HG03457 (cell line): Measurements from ENCODE around the gene LRP8.

Source experiments
- ATAC-seq: cut with Tn5 transposase; IDR thresholded peaks from one replicate; pipeline ENCODE4 v1.9.1; 2021; ENCODE audit warnings: moderate number of reproducible peaks; ENCODE audit not compliant: unreplicated experiment

Gene LRP8

DNA sequence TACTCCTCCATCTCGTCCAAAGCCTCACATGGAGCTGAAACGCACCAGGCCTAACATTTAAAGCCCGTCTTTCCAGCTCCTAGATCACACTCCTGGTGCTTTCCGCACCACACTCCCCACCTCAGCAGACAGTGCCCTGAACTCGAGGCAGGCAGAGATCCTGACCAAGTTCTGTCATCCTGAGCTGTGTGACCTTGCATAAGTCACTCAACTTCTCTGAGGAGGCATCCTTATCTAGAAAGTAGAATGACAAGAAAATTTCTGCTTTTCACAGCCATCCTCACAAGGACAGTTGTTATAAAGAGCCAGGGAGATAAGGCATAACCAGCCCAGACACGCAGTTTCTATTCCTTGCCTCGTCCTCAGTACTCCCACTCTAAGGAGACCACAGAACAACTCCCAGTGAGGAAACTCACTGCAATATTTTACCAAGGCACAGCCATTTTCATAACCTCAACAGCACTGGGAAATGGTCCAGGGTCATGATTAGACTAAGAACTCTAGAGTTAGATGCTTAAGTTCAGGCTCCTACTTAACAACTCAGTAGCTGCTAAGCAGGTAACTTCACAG, 3.1 kb downstream of the LRP8 start:
- ATAC-seq, result no peak

DNA sequence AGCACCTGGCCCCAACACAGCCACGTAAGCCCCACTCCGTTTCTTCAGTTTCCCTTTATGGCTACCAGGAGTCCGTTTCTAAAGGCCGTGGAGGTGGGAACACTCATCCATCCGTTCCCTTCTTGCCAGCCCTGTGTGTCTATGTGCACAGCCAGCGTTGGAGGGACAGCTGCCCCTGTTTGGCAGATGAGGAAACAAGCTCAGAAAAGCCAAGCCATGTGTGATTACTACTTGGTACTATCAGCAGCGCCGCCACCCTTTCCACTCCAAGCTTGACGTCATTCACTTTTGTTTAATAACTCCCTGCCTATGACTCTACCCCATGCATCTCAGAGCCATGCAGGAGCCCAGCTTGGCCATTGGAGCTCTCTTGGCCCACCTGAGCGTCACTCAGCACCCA, 3.5 kb downstream of the LRP8 start:
- no peak for ATAC-seq

- no peak for ATAC-seq
Observed at GRCh38 chr1:53323316-53323715, 4.6 kb downstream of the LRP8 start.

GRCh38 chr1:53321776-53322602, 5.9 kb downstream of the LRP8 start:
- no peak for ATAC-seq

GRCh38 chr1:53321366-53321765, 6.5 kb downstream of the LRP8 start:
- no peak for ATAC-seq

DNA sequence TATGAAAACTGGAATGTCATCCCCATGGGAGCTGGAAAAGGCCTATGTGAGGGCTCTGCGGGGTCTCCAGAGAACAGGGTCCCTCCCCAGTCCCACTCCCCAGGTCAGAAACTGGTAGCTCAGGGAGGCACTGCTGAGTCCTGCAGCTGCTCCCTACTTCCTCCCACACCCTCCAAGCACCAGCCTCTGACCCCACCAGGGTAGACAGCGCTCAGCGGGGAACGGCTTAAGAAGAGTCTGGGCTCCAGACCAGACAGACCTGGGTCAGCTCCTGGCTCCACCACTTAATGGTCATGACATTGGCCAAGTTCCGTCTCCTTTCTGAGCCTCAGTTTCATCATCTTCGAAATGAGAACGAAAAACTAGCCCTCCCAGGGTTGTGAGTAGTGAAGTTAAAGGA, 7.2 kb downstream of the LRP8 start:
- no peak for ATAC-seq

DNA sequence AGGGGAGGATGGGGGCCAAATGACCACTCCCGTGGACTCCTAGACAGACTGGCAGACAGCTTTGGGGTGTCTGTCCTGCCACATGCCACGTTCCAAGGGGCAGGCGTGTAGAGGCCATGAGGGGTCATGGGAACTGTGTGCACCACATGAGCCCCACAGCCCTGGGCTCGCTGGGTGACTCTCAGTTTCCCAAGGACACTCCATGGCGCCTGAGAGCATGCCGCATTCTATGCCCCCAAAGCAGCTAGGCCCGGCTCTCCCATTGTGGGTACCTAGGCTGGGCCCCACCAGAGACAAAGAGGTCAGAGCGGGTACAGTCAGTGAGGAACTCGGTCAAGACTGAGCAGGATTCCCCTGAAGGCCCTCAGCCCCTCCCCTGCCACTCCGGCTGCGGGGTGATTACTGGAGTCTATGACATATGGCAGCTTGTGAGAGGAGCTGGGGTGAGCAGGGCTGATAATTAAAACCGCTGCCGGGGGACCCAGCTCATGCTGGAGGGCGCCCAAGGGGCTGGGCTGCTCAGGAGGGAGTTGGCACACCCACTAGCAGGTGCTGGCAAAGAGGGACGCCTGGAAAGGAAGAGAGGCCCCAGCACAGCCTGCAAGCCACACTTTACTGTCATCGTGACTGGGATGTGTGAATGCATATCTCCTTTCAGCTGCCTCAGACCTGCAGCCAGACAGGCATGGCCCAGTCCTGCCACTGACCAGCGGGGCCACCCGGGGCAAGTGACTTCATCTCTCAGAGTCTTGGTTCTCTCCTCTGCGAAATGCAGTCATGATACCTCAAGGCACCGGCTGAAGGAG, 8.4 kb downstream of the LRP8 start:
- no peak for ATAC-seq

- ATAC-seq, result no peak
Observed at GRCh38 chr1:53317646-53318539, 10.0 kb downstream of the LRP8 start.

DNA sequence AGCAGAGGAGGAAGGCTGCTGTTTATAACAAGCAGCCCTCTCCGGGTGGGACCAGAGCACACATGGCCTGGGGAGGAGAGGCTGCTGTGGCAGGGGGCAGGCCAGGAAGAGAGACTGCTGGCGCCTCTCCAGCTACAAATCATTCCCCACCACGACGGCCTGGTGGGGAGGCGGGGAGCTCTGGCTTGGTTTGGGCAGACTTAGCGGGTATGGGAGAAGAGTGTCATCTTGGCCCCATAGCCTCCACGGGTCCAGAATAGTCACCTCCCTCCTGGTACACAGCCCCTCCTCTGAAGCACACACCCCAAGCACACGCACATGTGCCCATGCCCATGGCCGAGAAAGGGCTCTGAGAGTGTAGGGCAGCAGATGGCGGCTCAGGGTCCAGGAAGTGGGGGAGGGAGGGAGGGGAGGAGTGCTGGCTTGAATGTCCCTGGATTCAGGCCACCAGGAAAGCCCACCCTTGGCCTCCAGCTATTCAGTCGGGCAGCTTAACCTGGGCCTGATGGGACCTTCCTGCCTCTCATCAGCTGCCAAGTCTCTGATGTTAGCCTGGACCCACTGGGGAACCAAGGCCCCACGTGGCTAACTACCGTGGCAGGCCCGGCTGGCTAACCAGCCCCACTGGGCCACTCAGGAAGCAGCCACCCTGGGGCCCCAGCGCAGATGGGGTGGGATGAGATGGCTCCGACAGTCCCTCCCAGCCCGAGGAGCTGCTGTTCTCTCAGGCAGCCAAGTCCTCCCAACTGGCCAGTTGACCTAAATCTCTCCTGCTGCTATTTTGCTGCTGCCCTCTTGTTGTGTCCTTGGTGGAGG, 10.9 kb downstream of the LRP8 start:
- no peak for ATAC-seq

DNA sequence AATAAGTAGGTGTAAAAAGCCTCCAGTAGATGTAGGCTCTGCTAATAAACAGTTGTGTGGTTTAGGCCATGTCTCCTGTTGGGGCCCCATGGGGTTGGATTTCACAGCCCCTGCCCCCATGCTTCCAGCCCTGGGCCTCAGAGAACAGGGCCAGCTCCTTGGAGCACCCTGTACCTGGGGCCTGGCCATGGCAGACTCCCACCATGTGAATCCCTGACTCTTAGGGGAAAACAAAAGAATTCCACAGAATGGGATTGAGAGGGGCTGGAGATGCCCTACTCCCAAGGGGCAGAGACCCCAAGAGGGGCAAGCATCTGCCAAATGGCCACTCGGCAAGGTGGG, 11.5 kb downstream of the LRP8 start:
- no peak for ATAC-seq

GRCh38 chr1:53315456-53316423, 12.1 kb downstream of the LRP8 start:
- no peak for ATAC-seq

DNA sequence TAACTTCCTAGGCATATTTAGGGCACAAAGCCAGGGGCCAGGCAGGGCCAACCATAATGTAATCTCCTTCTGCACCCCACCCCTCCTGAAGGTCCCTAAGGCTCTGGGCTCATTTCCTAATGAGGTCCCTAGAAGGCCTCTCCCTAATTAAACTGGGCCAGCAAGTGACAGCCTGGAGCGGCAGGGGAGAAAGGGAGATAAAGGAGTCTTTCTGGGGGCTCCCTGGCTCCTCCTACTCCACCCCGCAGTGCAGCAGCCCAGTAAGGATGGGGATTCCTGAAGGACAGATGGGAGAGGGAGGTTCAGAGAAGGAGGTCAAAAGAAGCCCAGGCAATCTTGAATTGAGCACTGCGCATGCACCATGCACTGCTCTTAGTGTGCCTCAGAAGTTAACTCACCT, 12.8 kb downstream of the LRP8 start:
- ATAC-seq, result no peak

- no peak for ATAC-seq
Observed at GRCh38 chr1:53314606-53315005, 13.3 kb downstream of the LRP8 start.

DNA sequence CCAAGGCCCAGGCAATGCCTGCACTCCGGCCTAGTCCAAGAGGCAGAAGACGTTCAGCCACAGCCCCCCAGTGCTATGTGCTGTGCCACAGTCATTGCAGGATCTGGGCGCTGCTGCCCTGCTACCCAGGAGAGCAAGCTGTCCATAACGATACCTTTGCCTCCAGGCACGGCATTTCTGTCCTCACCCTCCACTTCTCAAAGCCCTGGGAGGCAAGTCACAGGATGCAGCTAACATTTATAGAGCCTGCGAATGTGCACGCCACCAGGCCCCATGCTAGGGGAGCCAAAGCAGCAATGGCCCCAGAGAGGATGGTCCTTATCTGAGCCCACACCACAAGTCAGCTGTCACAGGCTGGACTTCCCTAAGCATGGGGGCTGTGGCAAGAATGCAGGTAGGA, 13.8 kb downstream of the LRP8 start:
- ATAC-seq, result no peak

DNA sequence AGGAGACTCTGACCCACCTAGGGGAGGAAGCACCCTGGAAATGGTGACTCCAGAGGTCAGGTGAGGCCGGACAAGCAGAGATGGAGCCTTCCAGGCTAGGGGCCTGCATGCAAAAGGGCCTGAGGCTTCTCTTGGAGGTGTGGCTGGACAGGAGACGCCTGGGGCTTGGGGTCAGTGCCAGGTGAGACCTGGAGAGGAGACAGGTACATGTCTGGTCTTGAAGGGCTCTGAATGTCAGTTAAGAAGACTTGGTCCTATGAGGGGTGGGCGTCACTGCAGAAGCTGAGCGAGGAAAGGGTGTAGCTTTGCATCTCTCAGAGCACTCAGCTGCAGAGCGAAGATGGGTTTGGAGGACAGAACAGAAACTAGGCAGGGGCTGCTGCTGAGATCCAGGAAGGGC, 14.3 kb downstream of the LRP8 start:
- no peak for ATAC-seq

- ATAC-seq, result no peak
Observed at GRCh38 chr1:53311702-53312305, 16.1 kb downstream of the LRP8 start.

DNA sequence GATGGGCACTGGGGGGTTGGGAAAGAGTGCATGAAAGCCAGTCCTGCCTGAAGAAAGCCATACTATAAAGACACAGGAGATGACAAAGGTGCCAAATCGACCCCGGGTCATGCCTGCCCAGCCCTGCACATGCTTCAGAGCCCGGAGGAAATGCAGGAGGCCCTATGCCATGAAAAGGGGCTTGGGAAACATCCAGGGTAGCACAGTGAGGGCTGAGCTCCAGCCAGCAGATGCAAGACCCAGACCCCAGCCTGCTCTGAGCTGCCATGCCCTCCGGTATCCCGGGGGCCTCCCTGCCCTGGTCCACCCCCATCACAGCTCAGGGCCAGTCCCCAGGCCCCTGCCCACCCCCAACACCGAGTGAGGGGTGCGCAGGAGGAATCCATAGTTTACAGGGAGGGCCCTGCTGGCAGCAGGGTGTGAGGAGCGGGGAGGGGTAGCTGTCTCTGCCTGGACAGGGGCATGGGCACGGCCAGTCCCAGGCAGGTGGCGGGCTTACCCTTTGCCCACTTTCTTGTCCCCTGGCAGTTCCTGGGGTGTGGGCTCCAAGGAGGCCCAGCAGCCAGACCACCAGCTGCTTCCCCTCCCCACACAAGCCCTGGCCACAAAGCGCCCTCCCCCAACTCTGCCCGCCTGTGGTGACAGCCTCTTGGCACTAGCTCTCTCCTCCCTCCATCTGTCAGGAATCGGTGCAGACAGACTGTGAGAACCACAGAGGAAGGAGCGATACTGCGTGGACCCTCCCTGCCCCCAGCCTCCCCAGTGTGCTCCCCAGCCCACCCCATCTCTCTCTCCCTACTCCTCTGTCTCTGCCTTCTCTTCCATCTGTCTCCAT, 16.8 kb downstream of the LRP8 start:
- no peak for ATAC-seq

- ATAC-seq, result no peak
Observed at GRCh38 chr1:53309802-53310201, 18.1 kb downstream of the LRP8 start.
